ENCODE results near the gene MS4A3.
"Not testable (repeated sequence)": the region's sequence is repeated elsewhere in the genome, so short reads cannot be mapped to it uniquely, and the experiment has no call there.

The MS4A3 gene, protein sequence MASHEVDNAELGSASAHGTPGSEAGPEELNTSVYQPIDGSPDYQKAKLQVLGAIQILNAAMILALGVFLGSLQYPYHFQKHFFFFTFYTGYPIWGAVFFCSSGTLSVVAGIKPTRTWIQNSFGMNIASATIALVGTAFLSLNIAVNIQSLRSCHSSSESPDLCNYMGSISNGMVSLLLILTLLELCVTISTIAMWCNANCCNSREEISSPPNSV

GRCh38 chr11:60056349-60056969 lies at the start of gene MS4A3:
Gene MS4A3, plus strand, starts transcription at chr11:60056665. Its CDS starts 4,496 bp downstream, at chr11:60061161.
- no peak for DNase-seq (ENCODE audit: low spot score)

DNA sequence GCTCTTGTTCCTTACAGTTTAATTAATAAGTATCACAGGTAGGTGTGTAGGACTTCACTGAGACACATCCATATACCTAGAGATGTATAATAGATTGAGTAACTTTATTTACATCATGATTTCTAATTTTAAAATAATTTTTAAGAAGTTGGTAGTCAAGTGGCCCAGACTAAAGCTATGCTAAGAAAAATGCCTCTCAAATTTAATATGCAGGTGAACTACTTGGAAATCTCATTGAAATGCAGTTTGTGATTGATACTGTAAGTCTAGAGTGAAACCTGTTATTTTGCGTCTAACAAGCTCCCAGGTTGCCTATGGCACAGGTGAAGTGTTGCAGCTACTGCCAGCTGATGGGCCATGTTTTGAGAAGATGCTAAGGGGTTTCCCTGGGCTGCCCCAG lies 39.6 kb upstream of the MS4A3 start, which contains the start of gene OOSP4B:
TSS of gene OOSP4B (plus strand) at position 301 of the 400 bp plus-strand sequence.
- DNase-seq (ENCODE audit: low spot score) = no peak

DNA sequence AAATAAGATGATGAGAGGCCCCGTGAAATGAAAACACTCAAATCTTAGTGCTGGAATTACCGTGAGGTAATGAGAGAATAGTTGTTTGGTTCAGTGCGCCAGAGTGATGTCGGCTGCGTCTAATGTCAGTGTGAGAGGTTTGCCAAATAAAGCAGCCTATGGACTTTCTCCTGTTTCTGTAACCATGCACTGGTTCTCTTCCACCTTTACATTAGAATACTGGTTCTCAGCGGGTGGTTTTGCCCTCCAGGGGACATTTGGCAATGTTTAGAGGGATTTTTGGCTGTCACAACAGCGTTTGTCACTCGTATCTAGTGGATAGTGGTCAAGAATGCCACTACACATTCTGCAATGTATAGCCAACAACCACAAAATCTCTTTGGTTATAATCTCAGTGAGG lies 38.4 kb upstream of the MS4A3 start:
- DNase-seq (ENCODE audit: low spot score) = no peak

DNA sequence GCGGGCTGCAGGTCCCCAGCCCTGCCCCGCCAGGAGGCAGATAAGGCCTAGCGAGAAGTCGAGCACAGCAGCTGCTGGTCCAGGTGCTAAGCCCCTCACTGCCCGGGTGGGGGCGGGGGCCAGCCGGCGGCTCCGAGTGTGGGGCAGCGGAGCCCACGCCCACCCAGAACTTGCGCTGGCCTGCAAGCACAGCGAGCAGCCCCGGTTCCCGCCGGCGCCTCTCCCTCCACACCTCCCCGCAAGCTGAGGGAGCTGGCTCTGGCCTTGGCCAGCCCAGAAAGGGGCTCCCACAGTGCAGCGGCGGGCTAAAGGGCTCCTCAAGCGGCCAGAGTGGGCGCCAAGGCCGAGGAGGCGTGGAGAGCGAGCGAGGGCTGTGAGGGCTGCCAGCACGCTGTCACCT lies 36.1 kb upstream of the MS4A3 start:
- not testable (repeated sequence) for DNase-seq (ENCODE audit: low spot score)

DNA sequence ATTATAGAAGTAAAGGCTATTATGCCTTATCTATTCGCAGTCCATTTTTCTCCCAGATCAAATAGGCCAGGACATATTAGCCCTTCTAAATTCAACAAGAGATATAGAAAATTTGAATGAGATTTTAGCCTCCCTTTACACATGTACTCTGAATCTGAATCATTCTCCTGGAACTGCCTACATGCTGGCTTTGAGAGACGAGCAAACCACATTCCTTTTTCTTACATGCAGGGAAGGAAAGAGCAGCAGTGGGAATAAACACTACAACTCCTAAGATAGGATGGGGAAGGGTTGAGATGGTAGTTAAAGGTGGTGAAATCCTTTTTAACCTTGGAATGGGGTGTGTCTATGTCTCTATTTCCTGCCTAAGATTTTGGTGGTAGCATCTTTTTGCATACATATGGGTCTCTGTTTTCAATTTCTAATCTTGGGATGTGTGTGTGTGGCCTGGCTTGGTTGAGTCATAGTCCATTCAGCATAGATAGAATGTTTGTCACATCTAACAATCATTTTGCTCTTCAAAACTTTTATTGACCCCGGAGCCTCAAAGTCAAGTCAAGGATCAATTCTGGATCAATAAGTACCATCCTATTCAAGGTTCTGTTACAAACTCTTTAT lies 27.3 kb upstream of the MS4A3 start:
- DNase-seq (ENCODE audit: low spot score) = no peak

DNA sequence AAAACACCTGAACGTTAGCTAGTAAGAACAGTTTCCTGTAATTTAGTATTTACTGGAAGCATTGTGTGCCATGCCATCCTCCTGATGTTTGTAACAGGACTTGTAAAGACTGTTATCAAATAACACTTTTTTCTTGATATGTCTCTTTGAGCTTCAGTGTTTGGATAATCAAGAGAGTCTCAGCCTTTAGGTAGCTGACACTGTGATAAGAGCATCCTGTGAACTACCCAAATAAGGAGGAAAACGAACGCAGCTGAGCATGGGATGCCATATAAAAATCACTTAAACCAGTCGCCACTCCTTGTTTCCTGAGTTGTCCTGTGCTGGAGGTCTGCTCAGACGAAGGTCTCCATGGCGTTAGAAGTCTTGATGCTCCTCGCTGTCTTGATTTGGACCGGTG lies 16.4 kb upstream of the MS4A3 start, which contains the start of gene OOSP2:
TSS of gene OOSP2 (plus strand) at position 301 of the 400 bp plus-strand sequence. CDS start at position 352, 51 bp downstream.
- no peak for DNase-seq (ENCODE audit: low spot score)

GRCh38 chr11:60050422-60050821 lies 6.0 kb upstream of the MS4A3 start:
- not testable (repeated sequence) for DNase-seq (ENCODE audit: low spot score)

DNA sequence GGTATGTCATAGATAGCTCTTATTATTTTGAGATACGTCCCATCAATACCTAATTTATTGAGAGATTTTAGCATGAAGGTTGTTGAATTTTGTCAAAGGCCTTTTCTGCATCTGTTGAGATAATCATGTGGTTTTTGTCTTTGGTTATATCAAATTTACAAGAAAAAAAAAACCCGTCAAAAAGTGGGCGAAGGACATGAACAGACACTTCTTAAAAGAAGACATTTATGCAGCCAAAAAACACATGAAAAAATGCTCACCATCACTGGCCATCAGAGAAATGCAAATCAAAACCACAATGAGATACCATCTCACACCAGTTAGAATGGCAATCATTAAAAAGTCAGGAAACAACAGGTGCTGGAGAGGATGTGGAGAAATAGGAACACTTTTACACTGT lies 5.6 kb upstream of the MS4A3 start:
- DNase-seq (ENCODE audit: low spot score) = not testable (repeated sequence)

GRCh38 chr11:60059052-60059451 lies 2.6 kb downstream of the MS4A3 start:
- DNase-seq (ENCODE audit: low spot score) = no peak

DNA sequence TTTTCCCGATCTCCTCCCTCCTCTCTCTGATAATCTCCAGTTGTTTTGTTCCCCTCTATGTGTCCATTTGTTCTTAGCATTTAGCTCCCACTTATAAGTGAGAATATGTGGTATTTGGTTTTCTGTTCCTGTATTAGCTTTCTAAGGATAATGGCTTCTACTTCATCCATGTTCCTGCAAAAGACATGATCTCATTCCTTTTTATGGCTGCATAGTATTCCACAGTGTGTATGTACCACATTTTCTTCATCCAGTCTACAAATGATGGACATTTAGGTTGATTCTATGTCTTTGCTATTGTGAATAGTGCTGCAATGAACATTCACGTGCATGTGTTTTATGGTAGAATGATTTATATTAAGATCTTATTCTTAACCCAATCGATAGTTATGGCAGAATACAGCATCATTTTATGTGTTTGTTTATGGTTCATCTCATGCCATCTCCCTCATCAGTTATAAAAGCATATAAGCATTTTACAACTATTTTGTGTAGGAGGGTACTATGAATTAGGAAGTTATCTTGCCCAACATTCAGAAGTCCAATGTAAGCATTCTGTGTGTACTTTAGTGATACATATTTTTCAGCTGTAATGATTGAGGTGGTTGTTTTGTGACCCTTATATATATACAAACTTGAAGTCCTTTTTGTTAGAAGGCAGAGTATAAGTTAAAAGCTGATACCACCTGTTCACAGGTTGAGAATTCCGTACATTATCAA lies 3.2 kb downstream of the MS4A3 start:
- no peak for DNase-seq (ENCODE audit: low spot score)

- no peak for DNase-seq (ENCODE audit: low spot score)
Measured at GRCh38 chr11:60064111-60064510, 7.6 kb downstream of the MS4A3 start.

- DNase-seq (ENCODE audit: low spot score) = no peak
Measured at GRCh38 chr11:60065801-60066200, 9.3 kb downstream of the MS4A3 start.

DNA sequence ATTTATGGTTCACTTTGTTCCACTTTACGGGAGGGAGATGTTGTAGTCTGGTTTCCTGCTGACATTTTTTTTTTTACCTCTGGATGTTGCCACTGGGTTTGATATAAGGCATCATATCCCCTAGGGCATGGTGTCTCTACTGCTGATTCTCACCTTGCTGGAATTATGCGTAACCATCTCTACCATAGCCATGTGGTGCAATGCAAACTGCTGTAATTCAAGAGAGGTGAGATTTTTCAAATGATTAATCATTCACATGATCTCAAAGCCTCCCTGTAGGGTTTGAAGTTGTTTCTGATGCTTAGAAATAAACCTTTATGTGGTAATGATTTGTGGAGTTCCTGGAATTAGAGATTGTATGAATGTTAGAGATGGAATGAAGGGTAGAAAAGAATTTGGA lies 13.0 kb downstream of the MS4A3 start:
- DNase-seq (ENCODE audit: low spot score) = no peak

DNA sequence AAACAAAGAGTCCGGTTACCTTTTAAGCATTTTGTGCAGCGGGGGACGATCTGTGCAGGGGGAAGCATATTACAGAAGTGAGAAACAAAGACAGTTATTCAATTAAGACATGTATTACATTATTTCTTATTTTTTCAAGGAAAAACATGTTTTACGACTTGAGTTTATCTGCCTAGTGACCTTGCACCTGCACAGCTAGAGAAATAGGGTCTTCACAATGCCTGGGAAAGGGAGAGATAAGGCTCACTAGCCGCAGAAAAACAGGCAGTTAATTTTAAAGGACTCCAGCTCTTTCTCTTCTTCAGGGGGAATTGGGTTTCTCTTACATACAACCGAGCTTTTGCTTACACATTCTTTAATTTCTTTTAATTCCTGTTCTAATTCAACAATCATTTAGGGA lies 15.2 kb downstream of the MS4A3 start:
- DNase-seq (ENCODE audit: low spot score) = not testable (repeated sequence)

GRCh38 chr11:60077216-60077817 lies 20.9 kb downstream of the MS4A3 start:
- no peak for DNase-seq (ENCODE audit: low spot score)

GRCh38 chr11:60077981-60078380 lies 21.5 kb downstream of the MS4A3 start:
- DNase-seq (ENCODE audit: low spot score) = no peak

- no peak for DNase-seq (ENCODE audit: low spot score)
Measured at GRCh38 chr11:60078745-60079144, 22.3 kb downstream of the MS4A3 start.

DNA sequence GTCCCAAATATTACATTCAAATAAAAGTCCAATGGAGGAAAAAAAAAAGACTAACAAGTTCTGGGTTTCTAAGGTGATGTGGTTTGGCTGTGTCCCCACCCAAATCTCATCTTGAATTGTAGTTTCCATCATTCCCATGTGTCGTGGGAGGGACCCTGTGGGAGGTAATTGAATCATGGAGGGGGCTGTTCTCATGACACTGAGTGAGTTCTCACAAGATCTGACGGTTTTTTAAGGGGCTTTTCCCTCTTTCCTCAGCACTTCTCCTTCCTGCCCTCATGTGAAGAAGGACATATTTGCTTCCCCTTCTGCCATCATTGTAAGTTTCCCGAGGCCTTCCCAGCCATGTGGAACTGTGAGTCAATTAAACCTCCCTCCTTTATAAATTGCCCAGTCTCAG lies 24.1 kb downstream of the MS4A3 start:
- no peak for DNase-seq (ENCODE audit: low spot score)

GRCh38 chr11:60084631-60085273 lies 28.3 kb downstream of the MS4A3 start:
- DNase-seq (ENCODE audit: low spot score) = no peak

GRCh38 chr11:60085909-60086308 lies 29.4 kb downstream of the MS4A3 start:
- no peak for DNase-seq (ENCODE audit: low spot score)

DNA sequence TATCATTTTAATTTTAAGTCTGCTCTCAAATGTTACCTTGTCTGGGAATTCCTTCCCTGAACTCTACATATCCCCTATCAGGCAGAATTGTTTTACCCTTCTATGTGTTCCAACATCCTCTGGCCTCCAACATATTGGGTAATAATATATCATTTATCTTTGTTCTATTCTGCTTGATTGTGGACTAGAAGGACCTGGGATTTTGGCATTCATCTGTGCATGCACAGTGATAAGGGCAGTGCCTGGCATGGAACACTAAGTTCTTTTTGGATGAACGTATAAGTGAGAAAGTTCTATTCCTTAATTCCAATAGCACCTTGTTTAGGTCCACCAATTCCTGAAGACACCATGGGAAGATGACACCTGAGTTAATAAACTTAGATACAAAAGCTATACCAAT lies 30.8 kb downstream of the MS4A3 start:
- DNase-seq (ENCODE audit: low spot score) = no peak

- DNase-seq (ENCODE audit: low spot score) = no peak
Measured at GRCh38 chr11:60088364-60088763, 31.9 kb downstream of the MS4A3 start, which contains the start of gene MS4A2. Gene MS4A2, plus strand, starts transcription at chr11:60088664. Its CDS starts 102 bp downstream, at chr11:60088766.

Measured in CD4-positive, alpha-beta T cell treated with Interleukin-15 for 4 hours (primary cell).